ENCODE measurements around the gene ALG9. TPM values are rescaled to one million over a fixed set of nuclear protein-coding genes. Genes with fewer than 3 reads are reported as not detected.

Gene ALG9
- total and polyA plus RNA-seq, 2 donors (not counting 3 experiments of a cell fraction or from before 2014, with no cell fraction given): 29.1 to 29.4 TPM

DNA sequence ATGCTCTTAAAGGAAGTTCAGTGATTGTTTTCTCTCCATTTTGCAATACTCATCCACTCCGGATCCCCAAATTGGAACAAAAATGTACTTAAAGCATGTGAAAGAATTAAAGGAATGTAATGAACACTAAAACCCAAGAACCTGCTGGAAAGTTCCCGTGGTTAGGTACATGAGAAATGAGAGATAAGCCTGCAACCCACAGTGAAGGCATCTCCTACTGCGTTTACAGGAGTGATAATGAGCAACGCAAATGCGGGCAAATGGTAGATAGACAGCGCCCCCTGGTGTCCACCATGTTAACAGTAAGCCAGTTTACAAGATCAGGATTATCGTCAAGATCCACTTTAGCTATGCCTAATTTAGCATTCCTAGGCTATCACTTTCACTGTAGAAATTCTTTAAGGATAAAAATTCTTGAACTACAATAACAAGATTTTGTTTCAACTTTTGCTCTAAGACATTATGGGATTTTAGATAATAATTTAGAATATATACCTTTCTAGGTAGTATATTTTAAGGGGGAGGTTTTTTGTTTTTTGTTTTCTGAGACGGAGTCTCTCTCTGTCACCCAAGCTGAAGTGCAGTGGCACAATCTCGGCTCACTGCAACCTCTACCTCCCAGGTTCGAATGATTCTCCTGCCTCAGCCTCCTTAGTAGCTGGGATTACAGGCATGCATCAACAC is 29.9 kb downstream of the ALG9 start:
- no peak overlapping the region for H3K4me3 ChIP-seq (replicated peaks in 1 of 3; ENCODE audit: insufficient read depth in 1 of 3, low read depth in 1 of 3, low read length in 3 of 3)
- DNase-seq (ENCODE audit: low read depth, low spot score) (peak; percentile 86), FAIRE-seq (peak; percentile 74)
- ChIA-PET CTCF (interaction anchor here (0.6 to 2.6 kb wide), 32 partner anchors 8 to 387 kb away, joined by 3 to 33 read pairs (median 5); partner anchors contain the start of genes ALG9, PPP2R1B and SIK2), POLR2A (no interaction called here)
- intact Hi-C loops (cut with micrococcal nuclease) (loop anchor here (1.0 kb wide), 5 partner anchors 64 to 387 kb away; partner anchors contain the start of gene SIK2), dilution Hi-C loops (cut with MboI; ENCODE audit: extremely low pct_ligation_motif_present, low sequenced_read_pairs) (no loop called here)
- H3K27ac ChIP-seq (ENCODE audit: insufficient read depth, low read depth, low read length): no peak overlapping the region
- no peaks in the 10 kb centered on the region for H3K9me3 ChIP-seq (replicated peaks; ENCODE audit: control insufficient read depth, insufficient read depth, low read length)
- no peaks in the 10 kb centered on the region for H3K9me1 ChIP-seq (replicated peaks; ENCODE audit: control insufficient read depth, extremely low read depth, insufficient read depth, low read length)
- no peak overlapping the region for H3K9ac ChIP-seq (replicated peaks; ENCODE audit: extremely low read depth, insufficient read depth, low read length)
- BruUV-seq (replicated peaks): no TSS peak
- peaks cover 10% of the 10 kb centered on the region for H3K4me1 ChIP-seq (ENCODE audit: control insufficient read depth, extremely low read depth, insufficient read depth, low read length)
- H3K27me3 ChIP-seq (ENCODE audit: control insufficient read depth in 2 of 2, insufficient read depth in 2 of 2, low read length in 2 of 2): no peaks in the 10 kb centered on the region
- TF ChIP-seq, protein P1, sequence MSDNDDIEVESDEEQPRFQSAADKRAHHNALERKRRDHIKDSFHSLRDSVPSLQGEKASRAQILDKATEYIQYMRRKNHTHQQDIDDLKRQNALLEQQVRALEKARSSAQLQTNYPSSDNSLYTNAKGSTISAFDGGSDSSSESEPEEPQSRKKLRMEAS (IDR thresholded peaks at IDR 0.05; ENCODE audit: insufficient read depth, insufficient read length): no peak
- TF ChIP-seq, protein P2, sequence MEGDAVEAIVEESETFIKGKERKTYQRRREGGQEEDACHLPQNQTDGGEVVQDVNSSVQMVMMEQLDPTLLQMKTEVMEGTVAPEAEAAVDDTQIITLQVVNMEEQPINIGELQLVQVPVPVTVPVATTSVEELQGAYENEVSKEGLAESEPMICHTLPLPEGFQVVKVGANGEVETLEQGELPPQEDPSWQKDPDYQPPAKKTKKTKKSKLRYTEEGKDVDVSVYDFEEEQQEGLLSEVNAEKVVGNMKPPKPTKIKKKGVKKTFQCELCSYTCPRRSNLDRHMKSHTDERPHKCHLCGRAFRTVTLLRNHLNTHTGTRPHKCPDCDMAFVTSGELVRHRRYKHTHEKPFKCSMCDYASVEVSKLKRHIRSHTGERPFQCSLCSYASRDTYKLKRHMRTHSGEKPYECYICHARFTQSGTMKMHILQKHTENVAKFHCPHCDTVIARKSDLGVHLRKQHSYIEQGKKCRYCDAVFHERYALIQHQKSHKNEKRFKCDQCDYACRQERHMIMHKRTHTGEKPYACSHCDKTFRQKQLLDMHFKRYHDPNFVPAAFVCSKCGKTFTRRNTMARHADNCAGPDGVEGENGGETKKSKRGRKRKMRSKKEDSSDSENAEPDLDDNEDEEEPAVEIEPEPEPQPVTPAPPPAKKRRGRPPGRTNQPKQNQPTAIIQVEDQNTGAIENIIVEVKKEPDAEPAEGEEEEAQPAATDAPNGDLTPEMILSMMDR (IDR thresholded peaks at IDR 0.05; ENCODE audit: extremely low read depth in 1 of 2, insufficient read depth in 1 of 2, low read depth in 1 of 2, low read length in 2 of 2): peak; percentile 76 to 84
- TF ChIP-seq EZH2 (IDR thresholded peaks at IDR 0.05; ENCODE audit: borderline replicate concordance, low read depth, low read length, severe bottlenecking) (no peak), FOS (IDR thresholded peaks at IDR 0.05; ENCODE audit: borderline replicate concordance, insufficient read depth, low read length) (no peak), MYC (IDR thresholded peaks at IDR 0.05; ENCODE audit: low read depth, low read length) (no peak), GATA2 (IDR thresholded peaks at IDR 0.05; ENCODE audit: insufficient read depth, insufficient read length, low read depth, low read length) (no peak)
- H3K4me2 ChIP-seq (ENCODE audit: insufficient read depth, low read length): no peak overlapping the region
- no peaks in the 10 kb centered on the region for H3K79me2 ChIP-seq (ENCODE audit: control insufficient read depth, insufficient read depth, low read length)
- H4K20me1 ChIP-seq (replicated peaks; ENCODE audit: control insufficient read depth, extremely low read depth, insufficient read depth, low read length): no peaks in the 10 kb centered on the region
- H2AFZ ChIP-seq (ENCODE audit: low read depth, low read length): no peak overlapping the region
- H3K36me3 ChIP-seq (ENCODE audit: control insufficient read depth in 2 of 2, extremely low read depth in 1 of 2, insufficient read depth in 2 of 2, low read length in 2 of 2): peaks cover 2 to 4% of the 10 kb centered on the region in 2 experiments

Measured in endothelial cell of umbilical vein (primary cell).